ENCODE data around the gene MACROD1.
"Not testable (repeated sequence)": the region's sequence is repeated elsewhere in the genome, so short reads cannot be mapped to it uniquely, and the experiment has no call there.

The MACROD1 gene

DNA sequence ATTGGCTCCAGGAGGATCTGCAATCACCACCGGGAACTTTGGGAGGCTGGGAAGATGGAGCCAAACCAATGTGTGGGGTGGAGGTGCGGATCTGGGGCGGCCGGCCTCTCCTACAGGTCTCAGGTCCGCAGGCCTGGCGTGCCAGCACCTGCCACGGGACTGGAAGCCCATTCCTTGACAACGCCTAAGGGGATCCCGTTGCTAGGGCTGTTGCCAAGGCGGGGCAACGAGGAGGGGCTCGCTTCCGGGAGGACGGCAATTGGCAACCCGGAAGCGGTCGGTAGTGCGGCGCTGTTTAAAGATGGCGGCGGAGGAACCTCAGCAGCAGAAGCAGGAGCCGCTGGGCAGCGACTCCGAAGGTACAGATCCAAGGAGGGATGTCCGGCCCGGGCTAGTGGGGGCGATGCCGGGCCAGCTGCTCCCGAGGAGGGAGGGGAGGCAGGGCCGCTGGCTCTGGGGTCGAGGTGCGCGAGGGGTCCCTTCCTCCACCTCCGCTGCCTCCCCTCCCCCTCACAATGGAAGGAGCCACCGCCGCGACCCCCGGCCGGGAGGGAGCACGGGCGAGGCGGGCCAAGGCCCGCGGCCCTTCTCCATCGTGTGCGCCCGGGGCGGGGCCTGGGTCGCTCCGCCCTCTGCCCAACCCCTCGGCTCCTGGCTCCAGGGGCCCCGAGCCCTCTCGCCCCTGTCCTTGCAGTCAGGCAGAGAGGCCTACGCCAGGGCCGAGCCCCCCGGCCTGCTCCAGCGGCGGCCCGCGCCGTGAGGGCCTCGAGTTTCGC is 179.6 kb downstream of the MACROD1 start, which contains the start of gene OTUB1:
OTUB1 (plus strand) TSS at position 283 of the 776 bp plus-strand sequence; CDS start at position 302, 19 bp downstream.
- peak; percentile 89 for DNase-seq

DNA sequence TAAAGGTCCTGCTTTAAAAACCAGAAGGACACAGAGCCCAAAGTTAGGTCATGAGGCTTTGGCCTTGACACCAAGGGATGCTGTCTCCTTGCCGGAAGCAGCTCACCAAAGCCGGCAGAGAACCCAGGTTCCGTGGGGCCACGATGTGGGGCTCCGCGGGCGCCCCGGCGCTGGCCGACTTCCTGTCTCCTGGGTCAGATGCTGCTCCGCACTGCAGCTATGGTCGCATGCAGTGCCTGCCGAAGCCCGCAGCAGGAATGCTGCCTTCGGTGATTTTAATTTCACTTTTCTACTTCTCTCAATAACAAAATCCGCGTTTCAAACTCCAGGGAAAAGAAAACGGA is 180.1 kb downstream of the MACROD1 start:
- no peak for DNase-seq

- no peak for DNase-seq
Measured at GRCh38 chr11:63979426-63979825, 186.5 kb downstream of the MACROD1 start.

DNA sequence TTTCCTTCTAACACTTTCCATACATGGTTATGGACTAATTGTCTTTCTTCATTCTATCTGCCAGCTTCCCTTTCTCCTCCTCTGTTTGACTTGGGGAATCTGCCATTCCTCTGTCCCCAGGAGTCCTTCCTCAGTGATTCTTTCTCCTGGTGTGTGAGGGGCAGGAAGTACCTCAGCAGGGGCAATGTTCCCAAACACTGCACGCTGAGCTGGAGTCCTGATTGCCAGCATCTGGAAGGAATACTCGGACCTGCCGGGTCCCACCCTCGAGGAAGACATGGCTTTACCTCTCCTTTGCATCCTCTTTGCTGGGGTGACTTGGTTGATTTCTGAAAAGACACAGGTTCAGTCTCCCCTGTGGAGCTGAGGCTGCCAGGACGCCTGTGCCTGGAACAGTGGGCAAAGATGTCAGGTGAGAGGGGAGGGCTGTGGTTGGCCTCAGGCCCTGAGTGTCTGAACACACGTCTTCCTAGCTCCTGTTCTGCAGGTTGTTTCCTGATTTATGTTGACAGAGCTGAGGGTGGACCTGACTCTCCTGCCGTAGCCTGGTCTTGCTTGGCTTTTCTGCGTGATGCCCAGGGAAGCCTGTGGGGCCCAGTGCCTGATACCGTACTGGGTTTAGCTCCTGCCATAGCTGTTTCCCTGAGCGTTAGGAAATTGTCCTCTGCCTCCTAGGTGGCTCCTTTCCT is 187.2 kb downstream of the MACROD1 start:
- DNase-seq = no peak

GRCh38 chr11:63974259-63975143 is 191.4 kb downstream of the MACROD1 start, which contains the start of gene COX8A:
COX8A (plus strand) TSS chr11:63974620; CDS start chr11:63974681, 61 bp downstream.
- DNase-seq = peak; percentile 99

GRCh38 chr11:63973912-63974258 is 192.0 kb downstream of the MACROD1 start:
- DNase-seq = not testable (repeated sequence)

- DNase-seq = no peak
Measured at GRCh38 chr11:63970902-63971301, 195.0 kb downstream of the MACROD1 start.

DNA sequence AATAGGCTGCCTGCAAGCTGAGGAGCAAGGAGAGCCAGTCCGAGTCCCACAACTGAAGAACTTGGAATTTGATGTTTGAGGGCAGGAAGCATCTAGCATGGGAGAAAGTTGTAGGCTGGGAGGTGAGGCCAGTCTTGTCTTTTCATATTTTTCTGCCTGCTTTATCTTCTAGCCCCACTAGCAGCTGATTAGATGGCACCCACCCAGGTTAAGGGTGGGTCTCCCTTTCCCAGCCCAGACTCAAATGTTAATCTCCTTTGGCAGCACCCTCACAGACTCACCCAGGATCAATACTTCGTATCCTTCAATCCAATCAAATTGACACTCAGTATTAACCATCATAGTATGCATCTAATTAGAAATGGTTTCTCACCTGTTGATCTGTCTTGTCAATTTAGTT is 196.5 kb downstream of the MACROD1 start:
- no peak for DNase-seq

GRCh38 chr11:63966444-63966843 is 199.5 kb downstream of the MACROD1 start:
- DNase-seq = no peak

DNA sequence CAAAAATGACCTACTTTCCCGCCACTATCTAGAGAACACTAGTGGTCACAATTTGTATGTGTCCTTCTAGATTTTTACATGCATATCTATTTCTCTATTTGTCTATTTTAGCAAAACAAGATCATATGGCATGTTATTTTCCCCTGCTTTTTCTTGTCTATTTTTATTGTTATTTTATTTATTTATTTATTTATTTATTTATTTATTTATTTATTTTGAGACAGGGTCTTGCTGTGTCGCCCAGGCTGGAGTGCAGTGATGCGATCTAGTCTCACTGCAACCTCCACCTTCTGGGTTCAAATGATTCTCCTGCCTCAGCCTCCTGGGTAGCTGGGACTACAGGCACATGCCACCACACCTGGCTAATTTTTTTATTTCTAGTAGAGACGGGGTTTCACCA is 202.0 kb downstream of the MACROD1 start:
- not testable (repeated sequence) for DNase-seq

GRCh38 chr11:63961608-63962412 is 204.1 kb downstream of the MACROD1 start:
- peak; percentile 76 for DNase-seq

GRCh38 chr11:63958008-63958407 is 207.9 kb downstream of the MACROD1 start:
- DNase-seq = no peak

- DNase-seq = no peak
Measured at GRCh38 chr11:63952570-63952969, 213.3 kb downstream of the MACROD1 start.

- DNase-seq = no peak
Measured at GRCh38 chr11:63951779-63952536, 214.0 kb downstream of the MACROD1 start.
